Superior temporal gyrus (tissue), 1 donor: Measurements from ENCODE around the gene GLB1L3.

Source experiments
- DNase-seq: peaks from one replicate; pipeline ENCODE4 v3.0.0-alpha.2; 2016; ENCODE audit errors: extremely low spot score

The GLB1L3 gene, protein sequence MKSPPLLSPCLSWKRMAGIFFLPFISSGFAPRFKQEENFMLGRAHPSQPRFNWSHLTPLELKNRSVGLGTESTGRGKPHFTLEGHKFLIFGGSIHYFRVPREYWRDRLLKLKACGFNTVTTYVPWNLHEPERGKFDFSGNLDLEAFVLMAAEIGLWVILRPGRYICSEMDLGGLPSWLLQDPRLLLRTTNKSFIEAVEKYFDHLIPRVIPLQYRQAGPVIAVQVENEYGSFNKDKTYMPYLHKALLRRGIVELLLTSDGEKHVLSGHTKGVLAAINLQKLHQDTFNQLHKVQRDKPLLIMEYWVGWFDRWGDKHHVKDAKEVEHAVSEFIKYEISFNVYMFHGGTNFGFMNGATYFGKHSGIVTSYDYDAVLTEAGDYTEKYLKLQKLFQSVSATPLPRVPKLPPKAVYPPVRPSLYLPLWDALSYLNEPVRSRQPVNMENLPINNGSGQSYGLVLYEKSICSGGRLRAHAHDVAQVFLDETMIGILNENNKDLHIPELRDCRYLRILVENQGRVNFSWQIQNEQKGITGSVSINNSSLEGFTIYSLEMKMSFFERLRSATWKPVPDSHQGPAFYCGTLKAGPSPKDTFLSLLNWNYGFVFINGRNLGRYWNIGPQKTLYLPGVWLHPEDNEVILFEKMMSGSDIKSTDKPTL

GRCh38 chr11:134275534-134276395 is at the start of gene GLB1L3:
GLB1L3 (plus strand) TSS chr11:134276379; CDS start chr11:134276741, 362 bp downstream.
- DNase-seq, result peak; percentile 55

- DNase-seq, result no peak
Measured at GRCh38 chr11:134226806-134227325, 49.3 kb upstream of the GLB1L3 start.

DNA sequence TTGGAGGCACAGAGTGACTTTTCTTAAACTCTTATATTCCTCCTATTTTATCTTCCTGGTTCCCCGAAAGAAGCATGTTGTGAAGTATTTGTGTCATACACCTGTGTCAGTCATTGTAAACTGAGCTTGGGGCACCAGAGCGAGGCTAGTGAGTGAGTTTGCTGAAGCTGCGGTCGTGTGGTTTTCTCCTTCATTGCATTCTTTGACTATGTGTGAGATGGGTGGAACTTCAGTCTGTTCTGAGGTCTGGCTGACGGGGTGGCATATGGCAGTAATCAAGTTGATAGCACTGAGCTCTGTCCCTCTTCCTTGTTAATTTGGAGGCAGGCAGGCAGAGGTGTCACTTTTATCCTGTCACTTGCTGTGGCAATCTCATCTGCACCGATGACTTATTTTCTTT is 47.6 kb upstream of the GLB1L3 start:
- DNase-seq, result no peak

DNA sequence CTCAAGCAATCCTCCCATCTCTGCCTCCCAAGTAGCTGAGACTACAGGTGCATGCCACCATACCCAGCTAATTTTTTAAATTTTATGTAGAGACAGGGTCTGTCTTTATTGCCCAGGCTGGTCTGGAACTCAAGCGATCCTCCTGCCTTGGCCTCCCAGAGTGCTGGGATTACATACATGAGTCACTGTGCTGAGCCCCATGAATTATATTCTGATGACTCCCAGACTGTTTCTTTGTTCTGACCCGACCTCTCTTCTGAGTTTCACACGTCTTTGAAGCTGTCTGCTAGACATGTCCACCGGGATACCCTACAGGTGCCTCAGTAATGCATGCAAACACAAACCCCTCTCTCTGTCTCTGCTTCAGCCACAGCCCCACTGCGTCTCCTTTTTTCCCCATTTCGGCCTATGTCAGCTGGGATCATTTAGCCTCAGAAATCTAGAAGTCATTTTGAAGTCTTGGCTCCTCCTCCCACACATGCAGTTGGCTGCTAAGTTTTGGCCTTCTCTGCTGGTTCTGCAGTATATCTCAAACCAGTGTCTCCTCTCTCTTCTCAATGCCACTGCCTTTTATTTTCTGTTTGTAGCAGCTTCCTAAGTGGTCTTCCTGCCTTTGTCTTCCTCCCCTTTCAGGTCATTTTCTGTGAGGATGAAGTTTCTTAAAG is 46.9 kb upstream of the GLB1L3 start:
- no peak for DNase-seq

GRCh38 chr11:134230339-134230738 is 45.8 kb upstream of the GLB1L3 start:
- no peak for DNase-seq

GRCh38 chr11:134231958-134232659 is 44.1 kb upstream of the GLB1L3 start:
- no peak for DNase-seq

DNA sequence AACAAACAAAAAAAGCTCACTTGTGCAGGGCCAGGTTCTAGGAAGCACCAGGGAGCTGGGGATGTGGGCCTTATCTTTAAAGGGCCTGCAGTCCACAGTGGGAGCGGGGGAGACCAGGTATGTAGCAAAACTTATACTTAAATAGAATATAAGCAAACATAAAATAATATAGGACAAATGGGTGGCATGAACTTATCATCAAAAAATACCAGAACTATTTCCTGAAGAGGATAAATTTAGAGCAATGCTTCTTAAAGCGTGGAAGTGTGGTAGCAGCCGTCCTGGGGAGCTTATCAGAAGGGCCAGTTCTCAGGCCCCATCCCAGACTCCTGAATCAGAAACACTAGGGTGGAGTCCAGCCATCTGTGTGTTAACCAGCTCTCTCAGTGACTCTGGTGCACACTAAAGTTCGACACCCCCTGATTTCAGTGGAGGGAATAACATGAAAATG is 42.4 kb upstream of the GLB1L3 start:
- DNase-seq, result no peak

DNA sequence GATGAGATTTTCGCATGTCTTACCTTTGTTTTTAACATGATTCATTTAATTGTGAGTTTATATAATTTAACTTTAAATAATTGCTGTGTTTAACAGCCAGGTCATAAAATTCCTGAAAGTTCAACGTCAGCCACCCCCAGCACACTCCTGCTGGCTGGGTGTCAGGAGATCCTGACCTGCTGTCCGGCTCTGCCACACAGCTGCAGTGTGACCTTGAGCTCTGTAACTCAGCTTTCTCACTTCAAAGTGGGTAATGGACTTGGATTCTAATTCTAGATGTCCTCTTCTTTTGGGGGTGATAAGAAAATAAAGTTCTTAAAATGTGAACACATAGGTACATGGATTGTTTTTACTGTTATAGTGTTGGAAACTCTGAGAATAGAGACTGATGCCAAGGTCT is 40.8 kb upstream of the GLB1L3 start:
- DNase-seq, result no peak

- no peak for DNase-seq
Measured at GRCh38 chr11:134236834-134237556, 39.2 kb upstream of the GLB1L3 start.

DNA sequence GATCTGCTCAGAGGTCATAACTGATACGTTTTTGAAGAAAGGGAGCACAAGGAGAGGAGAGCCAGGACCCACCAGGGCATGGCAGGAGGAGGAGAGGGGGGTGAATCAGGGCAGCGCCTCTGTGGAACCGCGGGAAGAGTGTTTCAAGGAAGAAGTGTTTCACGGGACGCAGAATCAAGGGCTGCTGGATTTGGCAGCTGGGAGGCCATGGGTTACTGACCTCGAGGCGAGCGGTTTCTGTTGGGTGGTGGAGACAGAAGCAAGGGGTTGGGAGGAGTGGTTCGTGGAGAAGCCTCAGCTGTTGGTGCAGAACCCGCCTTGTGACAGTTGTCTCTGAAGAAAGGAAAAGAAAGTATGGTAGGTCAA is 38.6 kb upstream of the GLB1L3 start:
- no peak for DNase-seq

DNA sequence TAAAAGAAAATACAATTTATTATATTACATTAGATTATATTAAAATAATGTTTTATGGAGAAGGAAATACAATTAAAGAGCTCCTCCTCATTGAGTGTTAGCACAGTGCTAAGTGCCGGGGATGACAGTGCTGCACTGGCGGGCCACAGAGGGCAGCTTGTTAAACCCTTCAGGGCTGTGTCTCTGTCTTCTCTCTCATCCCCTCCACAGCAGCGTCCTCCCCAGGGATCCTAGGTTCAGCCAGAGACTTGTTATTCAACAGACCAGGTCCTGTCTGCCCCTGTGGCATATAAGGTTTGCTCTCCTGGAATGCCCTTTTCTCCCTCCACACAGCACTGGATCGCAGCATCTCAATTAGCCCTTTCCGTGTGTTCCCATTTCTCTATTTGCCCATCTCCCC is 37.2 kb upstream of the GLB1L3 start:
- no peak for DNase-seq

DNA sequence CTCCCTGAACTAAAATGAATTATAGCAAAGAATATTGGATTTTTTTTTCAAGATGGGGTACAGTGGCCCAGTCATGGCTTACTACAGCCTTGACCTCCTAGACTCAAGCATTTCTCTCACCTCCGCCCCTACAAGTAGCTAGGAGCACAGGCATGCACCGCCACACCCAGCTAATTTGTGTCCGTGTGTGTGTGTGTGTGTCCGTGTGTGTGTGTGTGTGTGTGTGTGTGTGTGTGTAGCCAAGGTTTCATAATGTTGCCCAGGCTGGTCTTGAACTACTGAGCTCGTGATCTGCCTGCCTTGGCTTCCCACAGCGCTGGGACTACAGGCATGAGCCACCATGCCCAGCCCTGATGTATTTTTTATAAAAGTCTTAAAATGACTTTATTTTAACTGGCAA is 35.6 kb upstream of the GLB1L3 start:
- DNase-seq, result no peak

- DNase-seq, result no peak
Measured at GRCh38 chr11:134242376-134242775, 33.8 kb upstream of the GLB1L3 start.

GRCh38 chr11:134243913-134244312 is 32.3 kb upstream of the GLB1L3 start:
- no peak for DNase-seq

GRCh38 chr11:134244593-134244992 is 31.6 kb upstream of the GLB1L3 start:
- DNase-seq, result no peak

GRCh38 chr11:134245434-134245833 is 30.7 kb upstream of the GLB1L3 start:
- no peak for DNase-seq

GRCh38 chr11:134246100-134246499 is 30.1 kb upstream of the GLB1L3 start:
- no peak for DNase-seq

DNA sequence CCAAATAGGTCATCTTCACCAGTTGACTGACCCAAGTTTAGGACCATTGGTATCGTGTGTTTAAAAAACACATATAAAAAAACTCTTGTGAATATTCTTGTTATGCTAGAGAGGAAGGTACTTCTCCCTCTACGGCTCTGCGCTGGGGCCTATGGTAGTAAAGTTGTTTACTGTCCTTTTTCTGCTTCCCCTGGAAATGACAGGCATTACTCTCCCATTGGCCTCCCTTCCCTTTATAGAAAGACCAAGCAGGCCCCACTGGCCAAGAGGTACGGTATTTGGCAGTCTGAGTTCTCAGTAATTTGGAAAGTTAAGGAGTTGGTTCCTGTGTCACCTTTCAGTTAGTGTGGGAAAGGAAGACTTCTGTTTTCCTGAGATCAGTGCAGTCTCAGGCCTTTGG is 29.5 kb upstream of the GLB1L3 start:
- no peak for DNase-seq

GRCh38 chr11:134248910-134249480 is 27.2 kb upstream of the GLB1L3 start:
- no peak for DNase-seq

GRCh38 chr11:134250246-134250645 is 25.9 kb upstream of the GLB1L3 start:
- no peak for DNase-seq
